Fibroblast of pulmonary artery (primary cell): Measurements from ENCODE around the gene C19orf85.

Experiments used
- DNase-seq: peaks from one replicate; pipeline ENCODE4 v3.0.0-alpha.2; 2010; ENCODE audit warnings: low read depth
- H3K4me3 ChIP-seq: replicated peaks from 2 replicates; pipeline ENCODE4 v1.5.1; 2011; ENCODE audit warnings: low read depth, mild to moderate bottlenecking, control low read depth, low read length, moderate library complexity
- TF ChIP-seq, protein P1 (sequence below): IDR thresholded peaks from 2 replicates; pipeline ENCODE4 v1.5.1; 2011; ENCODE audit warnings: mild to moderate bottlenecking, control low read depth, low read length, inconsistent platforms; ENCODE audit errors: missing control alignments

Gene C19orf85

DNA sequence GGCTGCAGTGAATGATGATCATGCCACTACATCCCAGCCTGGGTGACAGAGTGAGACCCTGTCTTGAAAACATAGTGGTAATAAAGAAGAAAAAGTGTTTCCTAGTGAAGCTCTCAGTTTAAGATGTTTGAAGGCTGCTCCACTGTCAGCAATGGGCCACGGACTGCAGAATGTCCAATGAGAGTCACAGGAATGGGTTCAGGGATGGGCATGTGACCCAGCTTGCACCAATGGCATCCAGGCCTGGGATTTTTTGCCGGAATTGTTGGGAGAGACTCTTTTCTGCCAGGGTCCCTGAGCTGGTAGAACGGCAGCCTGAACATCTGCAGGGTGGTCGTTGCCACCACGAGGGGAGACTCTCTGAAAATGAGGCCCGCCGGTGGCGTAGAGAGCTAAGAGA is 27.7 kb downstream of the C19orf85 start:
- no peak overlapping the region for H3K4me3 ChIP-seq
- TF ChIP-seq, protein P1, sequence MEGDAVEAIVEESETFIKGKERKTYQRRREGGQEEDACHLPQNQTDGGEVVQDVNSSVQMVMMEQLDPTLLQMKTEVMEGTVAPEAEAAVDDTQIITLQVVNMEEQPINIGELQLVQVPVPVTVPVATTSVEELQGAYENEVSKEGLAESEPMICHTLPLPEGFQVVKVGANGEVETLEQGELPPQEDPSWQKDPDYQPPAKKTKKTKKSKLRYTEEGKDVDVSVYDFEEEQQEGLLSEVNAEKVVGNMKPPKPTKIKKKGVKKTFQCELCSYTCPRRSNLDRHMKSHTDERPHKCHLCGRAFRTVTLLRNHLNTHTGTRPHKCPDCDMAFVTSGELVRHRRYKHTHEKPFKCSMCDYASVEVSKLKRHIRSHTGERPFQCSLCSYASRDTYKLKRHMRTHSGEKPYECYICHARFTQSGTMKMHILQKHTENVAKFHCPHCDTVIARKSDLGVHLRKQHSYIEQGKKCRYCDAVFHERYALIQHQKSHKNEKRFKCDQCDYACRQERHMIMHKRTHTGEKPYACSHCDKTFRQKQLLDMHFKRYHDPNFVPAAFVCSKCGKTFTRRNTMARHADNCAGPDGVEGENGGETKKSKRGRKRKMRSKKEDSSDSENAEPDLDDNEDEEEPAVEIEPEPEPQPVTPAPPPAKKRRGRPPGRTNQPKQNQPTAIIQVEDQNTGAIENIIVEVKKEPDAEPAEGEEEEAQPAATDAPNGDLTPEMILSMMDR = no peak
- DNase-seq = no peak

DNA sequence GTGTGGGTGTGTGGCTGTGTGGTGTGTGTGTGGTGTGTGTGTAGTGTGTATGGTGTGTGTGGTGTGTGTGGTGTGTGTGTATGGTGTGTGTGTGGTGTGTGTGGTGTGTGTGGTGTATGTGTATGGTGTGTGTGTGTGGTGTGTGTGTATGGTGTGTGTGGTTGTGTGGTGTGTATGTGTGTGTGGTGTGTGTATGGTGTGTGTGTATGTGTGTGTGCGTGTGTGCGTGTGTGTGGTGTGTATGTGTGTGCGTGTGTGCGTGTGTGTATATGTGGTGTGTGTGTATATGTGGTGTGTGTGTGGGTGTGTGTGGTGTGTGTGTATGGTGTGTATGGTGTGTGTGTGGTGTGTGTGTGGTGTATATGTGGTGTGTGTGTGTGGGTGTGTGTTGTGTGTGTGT is 29.5 kb downstream of the C19orf85 start:
- DNase-seq = no peak
- H3K4me3 ChIP-seq = no peak overlapping the region
- TF ChIP-seq, protein P1 = no peak

DNA sequence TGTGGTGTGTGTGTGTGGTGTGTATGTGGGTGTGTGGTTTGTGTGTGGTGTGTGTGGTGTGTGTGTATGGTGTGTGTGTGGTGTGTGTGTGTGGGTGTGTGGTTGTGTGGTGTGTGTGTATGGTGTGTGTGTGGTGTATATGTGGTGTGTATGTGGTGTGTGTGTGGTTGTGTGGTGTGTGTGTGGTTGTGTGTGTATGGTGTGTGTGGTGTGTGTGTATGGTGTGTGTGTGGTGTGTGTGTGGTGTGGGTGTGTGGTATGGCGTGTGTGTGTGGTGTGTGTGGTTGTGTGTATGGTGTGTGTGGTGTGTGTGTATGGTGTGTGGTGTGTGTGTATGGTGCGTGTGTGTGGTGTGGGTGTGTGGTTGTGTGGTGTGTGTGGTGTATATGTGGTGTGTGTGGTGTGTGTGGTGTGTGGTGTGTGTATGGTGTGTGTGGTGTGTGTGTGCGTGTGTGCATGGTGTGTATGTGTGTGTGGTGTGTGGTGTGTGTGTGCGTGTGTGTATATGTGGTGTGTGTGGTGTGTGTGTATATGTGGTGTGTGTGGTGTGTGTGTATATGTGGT is 30.1 kb downstream of the C19orf85 start:
- TF ChIP-seq, protein P1 = no peak
- no peak for DNase-seq
- H3K4me3 ChIP-seq = no peak overlapping the region

DNA sequence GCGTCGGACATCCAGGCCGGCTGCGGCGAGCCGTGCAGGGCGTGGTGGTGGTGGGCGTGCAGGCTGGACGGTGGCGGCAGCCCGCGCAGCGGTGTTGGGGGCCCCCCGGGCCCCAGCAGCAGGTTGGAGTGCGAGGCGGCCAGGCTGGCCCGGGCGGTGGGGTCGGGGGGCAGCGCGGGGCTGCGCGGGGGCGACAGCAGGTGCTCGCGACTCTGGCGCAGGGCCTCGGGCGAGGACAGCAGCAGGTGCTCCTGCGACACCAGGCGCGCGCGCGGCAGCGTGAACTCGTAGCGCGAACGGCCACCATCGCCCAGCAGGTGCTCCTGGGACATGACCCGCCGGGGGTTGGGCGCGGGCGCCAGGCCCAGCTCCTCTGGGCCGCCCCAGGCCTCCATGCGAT is 31.3 kb downstream of the C19orf85 start:
- DNase-seq = no peak
- no peak overlapping the region for H3K4me3 ChIP-seq
- TF ChIP-seq, protein P1 = no peak

DNA sequence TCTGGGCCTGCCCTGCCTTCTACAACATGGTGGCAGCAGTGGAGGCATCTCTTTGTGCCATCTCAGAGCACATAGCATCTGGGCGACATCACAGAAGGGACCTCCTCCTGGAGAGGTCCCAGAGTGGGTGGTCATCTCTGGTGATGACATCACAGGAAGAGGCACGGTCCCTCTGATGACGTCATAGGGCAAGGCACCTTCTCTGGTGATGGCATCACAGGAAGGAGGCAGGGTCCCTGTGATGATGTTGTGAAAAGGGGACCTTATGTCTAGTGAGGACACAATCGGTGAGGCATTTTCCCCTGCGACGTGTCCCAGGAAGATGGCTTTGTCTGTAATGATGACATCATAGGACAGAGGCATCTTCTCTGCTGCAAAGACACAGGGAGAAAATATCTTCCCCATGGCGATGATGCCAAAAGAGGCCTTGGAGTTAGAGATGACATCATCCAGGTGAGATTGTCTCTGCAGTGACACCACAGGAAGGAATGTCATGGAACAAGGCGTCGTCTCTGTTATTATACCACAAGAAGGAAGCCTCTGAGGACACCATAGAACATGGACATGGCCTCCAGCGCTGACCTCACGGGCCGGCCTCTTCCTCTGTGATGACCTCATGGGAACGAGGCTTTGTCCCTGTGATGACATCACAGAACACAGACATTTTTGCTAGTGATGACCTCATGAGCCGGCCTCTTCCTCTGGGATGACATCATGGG is 32.2 kb downstream of the C19orf85 start:
- no peak overlapping the region for H3K4me3 ChIP-seq
- DNase-seq = no peak
- TF ChIP-seq, protein P1 = no peak

DNA sequence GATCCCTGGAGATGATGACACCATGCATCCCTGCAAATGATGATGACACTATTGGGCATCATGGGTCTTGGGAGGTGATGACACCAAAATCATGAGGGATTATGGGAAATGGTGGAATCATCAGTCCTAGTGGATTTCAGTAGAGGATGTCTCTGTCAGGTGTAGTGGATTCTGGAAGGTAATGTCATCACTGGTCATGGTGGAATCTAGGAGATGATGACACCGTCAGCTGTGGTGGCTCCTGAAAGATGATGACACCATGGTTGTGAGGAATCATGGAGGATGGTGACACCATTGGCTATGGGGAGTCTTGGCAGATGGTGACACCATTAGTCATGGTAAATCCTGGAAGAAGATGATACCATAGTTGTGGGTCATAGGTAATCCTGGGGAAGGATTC is 33.4 kb downstream of the C19orf85 start:
- TF ChIP-seq, protein P1 = no peak
- DNase-seq = no peak
- no peak overlapping the region for H3K4me3 ChIP-seq

DNA sequence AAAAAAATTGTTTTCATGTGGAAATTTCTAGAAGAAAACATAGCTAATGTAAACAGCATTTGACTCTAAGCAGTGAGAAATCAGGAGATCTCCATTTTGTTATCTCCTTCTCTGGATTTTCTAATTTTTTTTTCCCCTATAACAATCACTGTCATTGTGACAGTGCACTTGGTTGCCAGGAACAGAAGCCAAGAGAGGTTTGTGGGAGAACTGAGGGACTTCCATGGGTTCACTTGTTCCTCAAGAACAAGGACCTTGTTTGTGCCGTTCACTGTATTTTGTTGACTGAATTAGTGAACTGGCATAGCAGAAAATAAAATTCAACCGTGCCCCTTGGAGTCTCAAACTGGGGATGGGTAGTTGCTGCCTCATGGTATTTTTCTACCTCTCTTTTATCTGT is 38.5 kb downstream of the C19orf85 start:
- no peak for DNase-seq
- no peak overlapping the region for H3K4me3 ChIP-seq
- TF ChIP-seq, protein P1 = no peak
